ENCODE results near the gene PLPPR2.
"Not testable (repeated sequence)": the region's sequence is repeated elsewhere in the genome, so short reads cannot be mapped to it uniquely, and the experiment has no call there.

PLPPR2 gene

DNA sequence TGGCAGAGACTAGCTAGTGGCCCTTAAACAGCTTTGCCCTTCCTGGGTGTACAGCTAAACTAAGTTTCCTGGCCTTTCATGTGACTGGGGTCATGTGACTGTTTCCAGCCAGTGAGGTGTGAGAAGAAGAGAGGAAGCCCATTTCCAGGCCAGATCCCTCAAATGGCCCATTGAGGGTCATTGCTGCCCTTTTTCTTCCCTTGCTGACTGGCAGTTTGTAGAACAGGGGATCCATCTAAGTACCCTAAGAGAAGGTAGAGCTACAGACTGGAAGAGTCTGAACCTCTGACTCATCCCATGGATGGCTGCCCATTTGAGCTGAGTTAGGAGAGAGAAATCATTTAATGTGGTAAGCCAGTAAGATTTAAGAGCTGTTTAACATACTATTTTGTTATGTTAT, 22.0 kb downstream of the PLPPR2 start:
- Histone ChIP-seq H3K9ac (ENCODE audit: low read depth, low read length) (peak overlapping the region; percentile 1), H3K36me3 (ENCODE audit: insufficient read depth, low read length) (no peaks in the 10 kb centered on the region), H3K4me3 (ENCODE audit: low read length) (no peak overlapping the region), H3K9me3 (replicated peaks; ENCODE audit: low read length) (no peaks in the 10 kb centered on the region), H3K4me2 (ENCODE audit: low read length) (peak overlapping the region; percentile 30), H3K27me3 (ENCODE audit: control insufficient read depth, insufficient read depth, low read length) (no peaks in the 10 kb centered on the region), H3K4me1 (ENCODE audit: control insufficient read depth, insufficient read depth, low read length) (peaks cover 55% of the 10 kb centered on the region)

DNA sequence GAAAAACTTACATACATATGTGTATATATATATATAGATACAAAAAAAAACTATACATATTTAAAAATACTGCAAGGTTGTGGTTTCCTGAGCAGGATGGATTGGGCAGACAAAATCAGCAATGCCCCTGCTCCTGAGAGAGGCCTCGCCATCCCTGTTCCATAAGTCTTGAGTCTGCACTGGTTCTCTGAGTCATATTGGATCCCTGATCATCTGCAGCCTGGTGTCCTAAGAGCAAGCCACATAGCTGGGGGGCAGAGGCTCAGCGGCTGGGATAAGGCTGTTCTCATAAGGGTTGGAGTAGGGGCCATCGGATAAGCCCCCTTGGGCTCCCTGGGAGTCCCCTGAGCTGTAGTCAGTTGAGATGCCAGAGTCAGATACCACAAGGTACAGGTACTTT, 22.5 kb downstream of the PLPPR2 start:
- Histone ChIP-seq H3K9ac (ENCODE audit: low read depth, low read length) (no peak overlapping the region), H3K36me3 (ENCODE audit: insufficient read depth, low read length) (no peaks in the 10 kb centered on the region), H3K4me3 (ENCODE audit: low read length) (no peak overlapping the region), H3K27me3 (ENCODE audit: control insufficient read depth, insufficient read depth, low read length) (peaks cover 3% of the 10 kb centered on the region), H3K4me2 (ENCODE audit: low read length) (peak overlapping the region; percentile 75), H3K4me1 (ENCODE audit: control insufficient read depth, insufficient read depth, low read length) (peaks cover 55% of the 10 kb centered on the region), H3K9me3 (replicated peaks; ENCODE audit: low read length) (no peaks in the 10 kb centered on the region)

DNA sequence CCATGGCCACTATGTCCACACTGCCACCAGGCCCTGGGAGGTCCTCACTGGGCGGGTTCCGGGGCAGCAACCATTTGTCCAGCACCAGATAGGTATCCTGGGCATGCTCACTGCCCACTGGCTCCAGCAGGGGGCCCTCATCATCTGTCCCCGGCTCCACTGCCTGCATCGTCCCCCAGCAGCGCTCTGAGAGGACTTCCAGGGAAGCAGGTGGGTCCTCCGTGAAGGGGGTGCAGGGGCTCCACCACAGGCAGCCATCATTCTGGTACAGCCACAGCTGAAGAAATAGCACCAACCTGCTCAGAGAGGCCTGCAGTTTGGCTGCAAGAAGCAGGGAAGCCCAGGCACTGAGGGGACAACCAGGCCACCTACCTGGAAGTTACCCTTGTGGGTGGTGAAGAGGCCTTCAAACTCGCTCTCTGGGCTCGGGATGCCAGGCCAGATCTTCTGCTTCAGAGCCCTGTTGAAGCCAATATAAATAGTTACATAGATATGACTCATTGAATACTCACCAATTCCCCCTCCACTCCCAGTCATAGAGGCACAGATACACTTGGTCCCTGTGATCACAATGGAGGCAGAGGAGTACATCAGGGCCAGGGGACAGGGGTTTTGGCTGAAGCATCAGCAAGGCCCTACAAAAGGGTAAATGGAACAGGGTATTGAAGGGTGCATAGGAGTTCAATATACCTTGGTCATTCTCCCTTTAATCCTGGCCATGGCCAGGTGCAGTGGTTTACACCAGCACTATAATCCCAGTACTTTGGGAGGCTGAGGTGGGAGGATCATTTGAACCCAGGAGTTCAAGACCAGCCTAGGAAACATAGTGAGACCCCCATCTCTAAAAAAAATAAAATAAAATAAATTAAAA, 23.3 kb downstream of the PLPPR2 start:
- Histone ChIP-seq H3K4me3 (ENCODE audit: low read length) (peak overlapping the region; percentile 54), H3K27me3 (ENCODE audit: control insufficient read depth, insufficient read depth, low read length) (peaks cover 6% of the 10 kb centered on the region), H3K9ac (ENCODE audit: low read depth, low read length) (no peak overlapping the region), H3K4me2 (ENCODE audit: low read length) (peak overlapping the region; percentile 75), H3K36me3 (ENCODE audit: insufficient read depth, low read length) (no peaks in the 10 kb centered on the region), H3K9me3 (replicated peaks; ENCODE audit: low read length) (no peaks in the 10 kb centered on the region), H3K4me1 (ENCODE audit: control insufficient read depth, insufficient read depth, low read length) (peaks cover 61% of the 10 kb centered on the region)

DNA sequence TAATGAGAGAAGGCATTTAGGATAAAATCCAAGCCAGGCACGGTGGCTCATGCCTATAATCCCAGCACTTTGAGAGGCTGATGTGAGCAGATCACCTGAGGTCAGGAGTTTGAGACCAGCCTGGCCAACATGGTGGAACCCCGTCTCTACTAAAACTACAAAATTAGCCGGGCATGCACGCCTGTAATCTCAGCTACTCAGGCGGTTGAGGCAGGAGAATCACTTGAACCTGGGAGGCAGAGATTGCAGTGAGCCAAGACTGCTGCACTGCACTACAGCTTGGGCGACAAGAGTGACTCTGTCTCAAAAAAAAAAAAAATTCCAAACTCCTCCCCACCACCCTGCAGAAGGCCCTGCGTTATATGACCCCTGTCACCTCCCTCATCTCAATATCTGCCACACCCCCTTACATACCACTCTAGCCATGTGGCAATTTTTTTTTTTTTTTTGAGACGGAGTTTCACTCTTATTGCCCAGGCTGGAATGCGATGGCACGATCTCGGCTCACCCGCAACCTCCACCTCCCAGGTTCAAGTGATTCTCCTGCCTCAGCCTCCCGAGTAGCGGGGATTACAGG, 24.1 kb downstream of the PLPPR2 start:
- H3K27me3 ChIP-seq (ENCODE audit: control insufficient read depth, insufficient read depth, low read length); H3K4me3 ChIP-seq (ENCODE audit: low read length); H3K9ac ChIP-seq (ENCODE audit: low read depth, low read length); H3K4me2 ChIP-seq (ENCODE audit: low read length); H3K36me3 ChIP-seq (ENCODE audit: insufficient read depth, low read length); H3K9me3 ChIP-seq (replicated peaks; ENCODE audit: low read length): not testable (repeated sequence)
- H3K4me1 ChIP-seq (ENCODE audit: control insufficient read depth, insufficient read depth, low read length), result peaks cover 61% of the 10 kb centered on the region

DNA sequence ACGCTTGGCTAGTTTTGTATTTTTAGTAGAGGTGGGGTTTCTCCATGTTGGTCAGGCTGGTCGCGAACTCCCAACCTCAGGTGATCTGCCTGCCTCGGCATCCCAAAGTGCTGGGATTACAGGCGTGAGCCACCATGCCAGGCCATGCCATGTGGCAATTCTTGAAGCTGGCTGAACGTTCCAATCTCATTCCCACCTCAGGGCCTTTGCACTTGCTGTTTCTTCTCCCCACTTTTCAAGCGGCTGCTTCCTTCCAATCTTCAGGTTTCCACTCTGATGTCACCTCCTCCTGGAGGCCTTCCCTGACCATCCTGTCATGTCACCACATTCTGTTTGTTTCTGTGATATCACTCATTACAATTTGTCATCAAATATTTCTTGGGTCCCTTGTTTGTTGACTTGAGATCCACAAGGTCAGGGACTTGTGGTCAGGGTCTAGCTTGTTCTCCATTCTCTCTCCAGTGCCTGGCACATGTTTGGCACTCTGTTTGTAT, 24.7 kb downstream of the PLPPR2 start:
- H3K4me3 ChIP-seq (ENCODE audit: low read length), result peak overlapping the region; percentile 80
- peak overlapping the region; percentile 98 for H3K4me2 ChIP-seq (ENCODE audit: low read length)
- H3K9ac ChIP-seq (ENCODE audit: low read depth, low read length), result no peak overlapping the region
- peaks cover 6% of the 10 kb centered on the region for H3K27me3 ChIP-seq (ENCODE audit: control insufficient read depth, insufficient read depth, low read length)
- no peaks in the 10 kb centered on the region for H3K9me3 ChIP-seq (replicated peaks; ENCODE audit: low read length)
- peaks cover 61% of the 10 kb centered on the region for H3K4me1 ChIP-seq (ENCODE audit: control insufficient read depth, insufficient read depth, low read length)
- no peaks in the 10 kb centered on the region for H3K36me3 ChIP-seq (ENCODE audit: insufficient read depth, low read length)

DNA sequence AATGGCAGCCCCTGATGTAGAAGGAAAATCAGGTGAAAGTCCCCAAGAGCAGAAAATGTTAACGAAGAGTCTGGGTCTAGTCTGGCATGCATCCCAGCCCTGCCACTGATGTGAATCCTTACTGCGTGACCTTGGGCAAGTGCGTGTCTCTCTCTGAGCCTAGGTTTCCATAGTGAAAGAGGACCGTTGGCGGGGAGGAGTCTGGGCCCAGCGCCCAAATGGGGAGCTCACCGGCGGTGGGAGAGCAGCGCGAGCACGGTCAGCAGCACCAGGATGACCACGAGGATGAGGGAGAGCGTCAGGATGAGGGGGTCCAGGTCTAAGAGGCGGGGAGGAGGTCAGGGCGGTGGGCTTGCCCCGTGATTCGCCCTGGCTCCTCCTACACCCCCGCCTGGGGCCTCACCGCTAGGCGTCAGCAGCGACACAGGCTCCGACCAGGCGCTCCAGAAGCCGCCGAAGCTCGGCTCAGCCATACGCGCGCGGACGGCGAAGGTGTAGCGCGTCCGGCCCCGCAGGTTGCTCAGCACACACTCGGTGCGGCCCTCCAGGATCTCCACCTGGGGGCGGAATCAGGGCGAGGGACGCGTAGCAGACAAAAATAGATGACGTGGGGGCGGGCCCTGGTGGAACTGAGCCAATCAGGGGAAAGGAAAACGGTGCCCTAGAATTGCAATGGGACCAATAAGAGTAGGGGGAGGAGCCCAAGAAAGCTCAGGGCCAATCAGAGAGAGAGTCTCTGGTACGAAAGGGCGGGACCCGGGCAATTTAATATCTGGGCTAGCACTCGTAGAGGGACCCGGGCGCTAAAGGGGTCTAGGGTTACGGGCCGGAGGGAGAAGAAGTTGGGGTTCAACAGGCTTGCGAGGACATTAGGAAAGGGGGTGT, 25.7 kb downstream of the PLPPR2 start:
- Histone ChIP-seq H3K4me1 (ENCODE audit: control insufficient read depth, insufficient read depth, low read length) (peaks cover 52% of the 10 kb centered on the region), H3K27me3 (ENCODE audit: control insufficient read depth, insufficient read depth, low read length) (peaks cover 6% of the 10 kb centered on the region), H3K36me3 (ENCODE audit: insufficient read depth, low read length) (no peaks in the 10 kb centered on the region), H3K9ac (ENCODE audit: low read depth, low read length) (peak overlapping the region; percentile 70), H3K9me3 (replicated peaks; ENCODE audit: low read length) (no peaks in the 10 kb centered on the region), H3K4me2 (ENCODE audit: low read length) (peak overlapping the region; percentile 98), H3K4me3 (ENCODE audit: low read length) (peak overlapping the region; percentile 80)

DNA sequence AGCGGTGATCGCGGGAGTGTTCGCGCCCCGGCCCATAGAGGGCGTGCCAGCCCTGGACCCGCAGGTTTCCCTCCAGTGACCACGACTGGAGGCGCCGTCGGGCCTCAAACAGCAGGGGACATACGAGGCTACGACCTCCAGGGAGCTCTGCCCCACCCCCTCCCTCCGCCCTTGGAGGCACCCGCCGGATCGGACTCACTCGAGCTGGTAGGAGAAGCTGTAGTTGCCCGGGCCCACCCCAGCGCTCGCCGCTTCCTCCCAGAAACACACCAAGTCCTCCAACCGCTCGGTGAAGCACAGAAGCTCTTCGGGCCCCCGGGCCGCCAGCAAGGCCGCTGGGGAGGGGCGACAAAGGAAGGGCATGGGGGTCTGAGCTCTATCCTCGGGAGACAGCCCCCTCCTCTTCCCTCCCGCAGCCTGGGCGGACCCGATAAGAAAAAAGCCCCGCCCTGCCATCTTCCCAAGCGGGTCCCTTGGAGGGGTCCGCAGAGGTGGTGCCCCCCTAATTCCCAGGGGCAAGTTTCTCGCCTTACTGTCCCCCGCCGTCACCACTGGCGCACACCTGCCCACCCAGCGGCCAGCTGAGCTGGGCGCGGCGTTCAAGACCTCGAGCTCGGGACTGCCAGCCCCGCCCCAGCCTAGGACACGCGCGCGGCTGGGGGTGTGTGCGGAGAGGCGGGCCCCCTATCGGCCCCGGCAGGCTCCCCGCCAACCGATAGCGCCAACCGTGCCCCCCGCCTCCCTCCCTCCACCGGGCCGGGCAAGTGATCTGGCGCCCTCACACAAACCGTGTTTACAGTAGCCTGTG, 27.9 kb downstream of the PLPPR2 start:
- no peaks in the 10 kb centered on the region for H3K9me3 ChIP-seq (replicated peaks; ENCODE audit: low read length)
- H3K27me3 ChIP-seq (ENCODE audit: control insufficient read depth, insufficient read depth, low read length), result peaks cover 6% of the 10 kb centered on the region
- H3K9ac ChIP-seq (ENCODE audit: low read depth, low read length), result no peak overlapping the region
- H3K4me2 ChIP-seq (ENCODE audit: low read length), result peak overlapping the region; percentile 76
- H3K4me3 ChIP-seq (ENCODE audit: low read length), result peak overlapping the region; percentile 64
- H3K4me1 ChIP-seq (ENCODE audit: control insufficient read depth, insufficient read depth, low read length), result peaks cover 36% of the 10 kb centered on the region
- H3K36me3 ChIP-seq (ENCODE audit: insufficient read depth, low read length), result no peaks in the 10 kb centered on the region

DNA sequence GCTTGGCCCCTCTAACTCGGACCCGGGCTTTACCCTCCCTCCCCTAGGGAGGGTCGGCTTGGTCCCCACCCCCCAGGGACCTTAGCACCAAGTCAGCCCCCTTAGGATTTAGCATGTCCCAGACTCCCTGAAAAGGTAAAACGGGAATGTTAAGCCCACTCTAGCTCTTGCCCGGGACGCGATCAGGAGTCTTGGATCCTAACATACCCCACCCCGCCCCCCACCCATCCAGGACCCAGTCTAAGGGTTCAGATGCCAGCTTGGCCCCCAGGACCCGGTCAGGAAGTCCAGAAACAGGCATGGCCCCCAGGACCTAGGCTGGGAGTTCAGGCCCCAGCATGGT, 28.4 kb downstream of the PLPPR2 start:
- Histone ChIP-seq H3K4me2 (ENCODE audit: low read length) (peak overlapping the region; percentile 76), H3K27me3 (ENCODE audit: control insufficient read depth, insufficient read depth, low read length) (peaks cover 6% of the 10 kb centered on the region), H3K9me3 (replicated peaks; ENCODE audit: low read length) (no peaks in the 10 kb centered on the region), H3K36me3 (ENCODE audit: insufficient read depth, low read length) (no peaks in the 10 kb centered on the region), H3K4me1 (ENCODE audit: control insufficient read depth, insufficient read depth, low read length) (peaks cover 30% of the 10 kb centered on the region), H3K4me3 (ENCODE audit: low read length) (peak overlapping the region; percentile 64), H3K9ac (ENCODE audit: low read depth, low read length) (no peak overlapping the region)

DNA sequence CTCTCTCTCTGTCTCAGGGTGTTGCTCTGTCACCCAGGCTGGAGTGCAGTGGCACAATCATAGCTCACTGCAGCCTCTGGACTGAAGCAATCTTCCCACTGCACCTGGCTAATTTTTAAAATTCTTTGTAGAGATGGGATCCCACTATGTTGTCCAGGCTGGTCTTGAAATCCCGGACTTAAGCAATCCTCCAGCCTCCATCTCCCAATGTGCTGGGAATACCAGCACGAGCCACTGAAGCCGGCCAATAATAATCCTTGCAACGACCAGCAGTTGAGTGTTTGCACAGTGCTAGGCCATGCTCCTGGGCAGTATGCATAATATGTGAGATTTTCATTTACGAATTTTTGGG, 29.5 kb downstream of the PLPPR2 start:
- H3K27me3 ChIP-seq (ENCODE audit: control insufficient read depth, insufficient read depth, low read length), result peaks cover 6% of the 10 kb centered on the region
- no peaks in the 10 kb centered on the region for H3K36me3 ChIP-seq (ENCODE audit: insufficient read depth, low read length)
- no peak overlapping the region for H3K9ac ChIP-seq (ENCODE audit: low read depth, low read length)
- no peaks in the 10 kb centered on the region for H3K9me3 ChIP-seq (replicated peaks; ENCODE audit: low read length)
- no peak overlapping the region for H3K4me3 ChIP-seq (ENCODE audit: low read length)
- no peak overlapping the region for H3K4me2 ChIP-seq (ENCODE audit: low read length)
- peaks cover 27% of the 10 kb centered on the region for H3K4me1 ChIP-seq (ENCODE audit: control insufficient read depth, insufficient read depth, low read length)

DNA sequence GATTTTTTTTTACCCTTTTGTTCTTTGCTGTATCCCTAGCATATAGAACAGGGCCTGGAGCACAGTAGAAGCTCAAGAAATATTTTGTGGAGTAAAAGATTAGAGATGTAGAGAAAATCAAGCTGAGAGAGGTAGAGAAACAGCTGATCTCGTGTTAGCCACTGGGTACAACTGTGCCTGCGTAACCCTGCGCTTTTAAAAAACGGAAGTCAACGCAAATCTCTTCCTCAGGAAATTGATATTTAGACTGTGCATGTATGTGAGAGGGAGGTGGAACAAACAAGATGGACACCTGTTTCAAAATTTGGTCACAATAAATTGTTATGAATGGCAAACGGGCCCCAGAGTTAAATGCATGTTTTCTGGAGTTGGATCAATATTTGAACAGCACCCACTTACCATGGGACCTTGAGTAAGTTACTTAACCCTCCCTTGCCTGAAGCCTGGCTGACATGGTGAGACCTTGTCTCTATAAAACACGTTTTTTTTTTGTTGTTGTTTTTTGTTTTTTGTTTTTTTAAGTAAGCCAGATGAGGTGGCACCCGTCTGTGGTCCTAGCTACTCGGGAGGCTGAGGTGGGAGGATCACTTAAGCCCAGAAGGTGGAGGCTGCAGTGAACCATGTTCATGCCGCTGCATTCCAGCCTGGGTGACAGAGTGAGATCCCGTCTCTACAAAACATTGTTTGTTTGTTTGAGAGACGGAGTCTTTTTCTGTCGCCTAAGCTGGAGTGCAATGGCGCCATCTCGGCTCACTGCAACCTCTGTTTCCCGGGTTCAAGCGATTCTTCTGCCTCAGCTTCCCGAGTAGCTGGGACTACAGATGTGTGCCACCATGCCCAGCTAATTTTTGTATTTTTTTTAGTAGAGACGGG, 32.2 kb downstream of the PLPPR2 start:
- Histone ChIP-seq H3K9ac (ENCODE audit: low read depth, low read length) (no peak overlapping the region), H3K4me1 (ENCODE audit: control insufficient read depth, insufficient read depth, low read length) (peaks cover 11% of the 10 kb centered on the region), H3K4me3 (ENCODE audit: low read length) (no peak overlapping the region), H3K4me2 (ENCODE audit: low read length) (no peak overlapping the region), H3K27me3 (ENCODE audit: control insufficient read depth, insufficient read depth, low read length) (peaks cover 6% of the 10 kb centered on the region), H3K36me3 (ENCODE audit: insufficient read depth, low read length) (no peaks in the 10 kb centered on the region), H3K9me3 (replicated peaks; ENCODE audit: low read length) (no peaks in the 10 kb centered on the region)

Data from skeletal muscle satellite cell (primary cell).